HuH-7 (cell line): ENCODE results near the gene ECHDC1.
"Not testable (repeated sequence)": the region's sequence is repeated elsewhere in the genome, so short reads cannot be mapped to it uniquely, and the experiment has no call there.

Experiments
- DNase-seq: peaks from one replicate; pipeline ENCODE4 v3.0.0; 2011; ENCODE audit warnings: low spot score

Gene ECHDC1

GRCh38 chr6:127342946-127343808, at the start of gene ECHDC1:
ECHDC1 (minus strand) TSS chr6:127343609; CDS start chr6:127331028, 12,581 bp downstream.
- DNase-seq, result peak; percentile 73

- DNase-seq, result no peak
These were observed 48.9 kb upstream of the ECHDC1 start for GRCh38 chr6:127392301-127392700.

GRCh38 chr6:127391094-127391953, 47.9 kb upstream of the ECHDC1 start:
- DNase-seq, result no peak

GRCh38 chr6:127389706-127390105, 46.3 kb upstream of the ECHDC1 start:
- DNase-seq, result no peak

GRCh38 chr6:127385668-127386430, 42.4 kb upstream of the ECHDC1 start:
- no peak for DNase-seq

- not testable (repeated sequence) for DNase-seq
These were observed 41.4 kb upstream of the ECHDC1 start for GRCh38 chr6:127384848-127385247.

- no peak for DNase-seq
These were observed 40.6 kb upstream of the ECHDC1 start for GRCh38 chr6:127383988-127384387.

- DNase-seq, result no peak
These were observed 39.0 kb upstream of the ECHDC1 start for GRCh38 chr6:127382413-127382812.

- DNase-seq, result no peak
These were observed 38.0 kb upstream of the ECHDC1 start for GRCh38 chr6:127381384-127381783.

- DNase-seq, result no peak
These were observed 33.3 kb upstream of the ECHDC1 start for GRCh38 chr6:127376685-127377084.

GRCh38 chr6:127367023-127367375, 23.6 kb upstream of the ECHDC1 start:
- no peak for DNase-seq

- DNase-seq, result no peak
These were observed 23.0 kb upstream of the ECHDC1 start for GRCh38 chr6:127366282-127367022.

GRCh38 chr6:127365874-127366273, 22.5 kb upstream of the ECHDC1 start:
- no peak for DNase-seq

GRCh38 chr6:127352524-127352923, 9.1 kb upstream of the ECHDC1 start:
- DNase-seq, result no peak

GRCh38 chr6:127349980-127350379, 6.6 kb upstream of the ECHDC1 start:
- DNase-seq, result no peak

GRCh38 chr6:127348028-127348661, 4.7 kb upstream of the ECHDC1 start:
- no peak for DNase-seq

GRCh38 chr6:127347178-127347577, 3.8 kb upstream of the ECHDC1 start:
- no peak for DNase-seq

GRCh38 chr6:127345521-127345920, 2.1 kb upstream of the ECHDC1 start:
- DNase-seq, result no peak

- DNase-seq, result no peak
These were observed 625 bp upstream of the ECHDC1 start for GRCh38 chr6:127343809-127344659.

- no peak for DNase-seq
These were observed 988 bp downstream of the ECHDC1 start for GRCh38 chr6:127342296-127342945.
